Stimulated activated CD8-positive, alpha-beta memory T cell treated with anti-CD3 and anti-CD28 coated beads, Interleukin-7, amount 100 ng/mL, for 48 hours (primary cell): ENCODE data around the gene C1orf105.
"Not testable (repeated sequence)": the region's sequence is repeated elsewhere in the genome, so short reads cannot be mapped to it uniquely, and the experiment has no call there.

Experiments used
- DNase-seq, 2 donors: peaks; one replicate each; pipeline ENCODE4 v3.0.0-alpha.2; 2020; ENCODE audit warnings: low read depth in 1 of 2; ENCODE audit errors: extremely low read depth in 1 of 2

C1orf105 gene

DNA sequence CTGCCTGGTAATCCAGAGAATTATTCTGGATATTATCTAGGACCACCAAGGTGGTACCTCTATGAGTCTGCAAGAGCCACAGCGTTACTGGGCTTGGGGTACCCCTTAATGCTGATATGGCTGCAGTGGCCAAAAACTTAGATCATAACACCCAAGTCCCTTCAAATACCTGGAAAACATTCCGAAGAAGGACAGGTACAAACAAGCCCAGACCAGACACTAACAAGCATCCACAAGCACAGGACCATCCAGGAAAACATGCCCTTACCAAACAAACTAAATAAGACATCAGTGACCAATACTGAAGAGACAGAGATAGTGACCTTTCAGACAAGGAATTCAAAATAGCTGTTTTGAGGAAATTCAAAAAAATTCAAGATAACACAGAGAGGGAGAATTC, 2.9 kb downstream of the C1orf105 start:
- no peak for DNase-seq

DNA sequence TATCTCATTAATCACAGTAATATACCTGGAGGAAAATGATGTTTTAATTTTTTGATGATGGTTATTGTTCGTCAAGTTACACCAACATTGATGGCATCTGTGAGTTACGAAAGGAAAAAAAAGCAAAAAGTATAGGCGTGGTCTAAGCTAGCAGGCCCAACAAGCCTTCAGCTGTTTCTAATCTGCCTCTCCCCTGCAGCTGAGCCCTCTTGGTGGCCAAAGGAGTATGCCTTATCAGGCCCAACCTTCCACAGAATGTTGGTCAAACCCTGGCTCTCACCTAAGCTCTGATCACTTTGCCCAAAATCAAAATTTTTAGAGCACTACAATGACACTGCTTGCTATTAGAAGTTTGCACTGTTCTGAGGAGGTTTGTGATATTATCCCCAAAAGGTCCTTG, 4.9 kb downstream of the C1orf105 start:
- no peak for DNase-seq

DNA sequence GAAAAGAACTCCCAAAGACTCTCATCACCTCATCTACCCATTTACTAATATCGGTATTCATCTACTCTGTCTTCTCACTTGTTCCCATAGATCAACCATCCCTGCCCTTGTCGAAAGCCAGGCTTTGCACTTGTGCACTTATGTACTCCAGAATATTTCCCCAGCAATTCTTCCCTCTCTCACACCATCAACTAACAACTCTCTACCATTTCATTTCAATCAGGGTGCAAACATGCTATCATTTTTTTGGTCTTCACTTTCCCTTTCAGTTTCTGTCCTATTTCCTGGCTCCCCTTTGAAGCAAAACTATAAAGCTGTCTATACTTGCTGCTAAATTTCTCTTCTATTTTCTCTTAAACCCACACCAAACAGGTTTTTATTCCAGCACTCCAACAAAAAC, 6.7 kb downstream of the C1orf105 start:
- DNase-seq: no peak

DNA sequence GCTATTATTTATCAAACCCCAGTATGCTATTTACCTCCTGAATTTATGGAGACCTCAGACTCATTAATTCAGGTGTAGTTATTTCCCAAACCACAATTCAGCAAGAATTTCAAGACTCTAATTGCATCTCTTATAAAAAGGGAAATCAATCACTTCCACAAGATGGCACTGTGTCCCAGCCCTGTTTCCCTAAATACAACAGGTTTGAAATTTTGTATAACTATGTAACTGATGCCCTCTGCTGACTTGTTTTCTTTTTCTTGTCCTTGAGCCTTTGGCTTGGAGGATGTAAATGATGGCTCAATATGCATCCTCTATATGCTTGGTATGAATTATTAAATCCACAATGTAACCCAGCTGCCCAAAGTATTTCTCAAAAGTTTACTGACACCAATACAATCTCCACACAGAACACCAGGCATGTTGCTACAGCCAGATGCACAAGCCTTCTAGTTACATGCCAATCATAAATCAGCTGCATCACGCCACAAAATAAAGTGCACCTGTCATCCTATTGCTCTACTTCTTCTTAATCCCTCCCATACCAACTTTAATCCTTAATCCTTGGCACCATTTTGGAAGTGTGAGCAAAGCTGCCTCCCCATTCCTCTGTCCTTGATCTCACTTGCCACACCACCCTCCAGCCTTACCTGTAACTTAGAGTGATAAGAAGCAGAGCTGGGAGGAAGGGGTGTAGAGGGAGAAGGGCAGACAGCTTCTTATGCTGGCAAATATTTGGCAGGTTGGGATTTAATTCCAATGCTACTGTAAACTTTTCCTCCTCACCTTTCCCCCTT, 9.0 kb downstream of the C1orf105 start:
- no peak for DNase-seq

DNA sequence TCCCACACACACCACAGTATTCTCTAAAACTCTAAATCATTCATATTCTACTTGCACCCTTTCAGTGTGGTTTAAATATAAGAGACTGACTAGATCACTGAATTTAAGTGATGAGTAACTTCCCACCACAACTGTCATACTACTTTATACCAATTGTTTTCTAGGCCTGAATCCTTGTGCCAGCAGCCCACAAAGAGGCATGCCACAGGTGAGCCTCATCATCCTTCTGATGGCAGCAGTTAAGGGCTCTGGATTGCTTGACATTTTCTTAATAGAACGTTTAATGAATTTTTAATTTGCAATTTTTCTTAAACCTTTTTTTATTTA, 9.6 kb downstream of the C1orf105 start:
- DNase-seq: no peak

DNA sequence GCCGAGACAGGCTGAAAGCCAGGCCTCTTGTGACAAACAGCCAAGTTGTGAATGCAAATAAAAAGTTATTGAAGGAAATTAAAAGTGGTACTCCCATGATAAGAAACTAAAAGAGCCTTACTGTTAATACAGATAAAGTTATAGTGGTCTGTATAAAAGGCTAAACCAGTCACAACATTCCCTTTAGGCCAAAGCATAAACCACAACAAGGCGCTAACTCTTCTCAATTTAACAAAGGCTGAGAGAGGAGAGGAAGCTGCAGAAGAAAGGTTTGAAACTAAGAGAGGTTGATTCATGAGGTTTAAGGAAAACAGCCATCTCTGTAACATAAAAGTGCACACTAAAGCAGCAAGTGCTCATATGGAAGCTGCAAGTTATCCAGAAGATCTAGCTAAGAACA, 10.7 kb downstream of the C1orf105 start:
- DNase-seq: no peak

DNA sequence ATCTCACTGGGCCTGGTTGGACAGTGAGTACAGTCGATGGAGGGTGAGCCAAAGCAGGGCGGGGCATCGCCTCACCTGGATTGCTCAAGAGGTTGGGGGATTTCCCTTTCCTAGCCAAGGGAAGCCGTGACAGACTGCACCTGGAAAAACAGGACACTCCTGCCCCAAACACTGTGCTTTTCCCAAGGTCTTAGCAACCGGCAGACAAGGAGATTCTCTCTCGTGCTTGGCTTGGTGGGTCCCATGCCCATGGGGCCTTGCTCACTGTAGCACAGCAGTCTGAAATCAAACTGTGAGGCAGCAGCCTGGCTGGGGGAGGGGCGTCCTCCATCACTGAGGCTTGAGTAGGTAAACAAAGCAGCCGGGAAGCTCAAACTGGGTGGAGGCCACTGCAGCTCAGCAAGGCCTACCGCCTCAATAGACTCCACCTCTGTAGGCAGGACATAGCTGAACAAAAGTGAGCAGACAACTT, 11.3 kb downstream of the C1orf105 start:
- no peak for DNase-seq

DNA sequence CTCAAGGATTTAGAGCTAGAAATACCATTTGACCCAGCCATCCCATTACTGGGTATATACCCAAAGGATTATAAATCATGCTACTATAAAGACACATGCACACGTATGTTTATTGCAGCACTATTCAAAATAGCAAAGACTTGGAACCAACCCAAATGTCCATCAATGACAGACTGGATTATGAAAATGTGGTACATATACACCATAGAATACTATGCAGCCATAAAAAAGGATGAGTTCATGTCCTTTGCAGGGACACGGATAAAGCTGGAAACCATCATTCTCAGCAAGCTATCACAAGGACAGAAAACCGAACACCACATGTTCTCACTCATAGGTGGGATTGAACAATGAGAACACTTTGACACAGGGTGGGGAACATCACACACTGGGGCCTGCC, 16.7 kb downstream of the C1orf105 start:
- not testable (repeated sequence) for DNase-seq

DNA sequence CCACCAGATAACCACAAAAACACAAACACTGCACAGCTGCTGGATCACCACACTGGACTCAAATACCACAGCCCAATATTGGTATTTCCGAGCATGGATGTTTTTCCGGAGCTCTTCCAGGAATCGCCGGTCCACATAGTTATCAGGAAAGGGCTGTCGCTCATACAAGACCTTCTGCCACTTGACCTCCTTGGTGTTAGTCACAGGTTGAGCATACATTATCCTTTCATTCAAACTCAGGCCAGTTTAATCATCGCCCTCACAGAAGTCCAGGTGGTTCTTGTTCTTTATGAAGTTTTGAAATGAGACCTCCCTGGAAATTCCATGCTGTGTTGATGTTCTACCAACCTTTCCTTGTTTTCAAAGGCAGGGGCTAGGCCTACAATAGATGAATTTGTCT, 21.9 kb downstream of the C1orf105 start:
- DNase-seq: no peak

DNA sequence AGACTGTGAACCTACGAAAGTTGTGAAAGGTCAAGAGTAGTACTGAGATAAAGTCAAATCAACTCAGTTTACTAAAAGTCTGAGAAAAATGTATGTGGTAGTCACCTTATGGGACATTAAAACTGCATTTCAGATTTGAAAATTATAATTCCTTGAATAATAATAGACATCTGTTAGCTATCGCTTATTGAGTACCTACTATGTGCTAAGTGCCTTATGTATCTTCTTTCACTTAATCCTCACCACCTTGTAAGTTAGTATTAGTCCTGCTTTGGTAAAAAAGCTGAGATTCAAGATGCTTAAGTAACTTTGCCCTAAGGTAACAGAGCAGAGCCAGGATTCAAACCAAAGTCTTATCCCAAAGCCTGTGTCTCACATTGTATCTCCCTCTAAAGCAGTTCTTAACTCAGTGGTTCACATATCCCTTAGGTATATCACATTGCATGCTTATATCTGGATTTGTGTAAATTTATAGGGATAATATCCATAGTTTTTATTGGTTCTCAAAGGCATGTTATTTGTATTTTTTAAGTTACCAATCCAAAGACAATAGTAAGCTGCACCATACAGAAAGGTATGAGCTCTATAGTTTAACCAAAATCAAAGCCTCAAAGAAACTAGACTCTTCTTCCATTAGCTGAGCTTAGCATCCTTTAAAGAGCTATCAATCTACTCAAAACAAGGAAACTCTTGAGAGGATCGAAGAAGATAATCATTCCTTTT, 22.5 kb downstream of the C1orf105 start:
- DNase-seq: no peak

DNA sequence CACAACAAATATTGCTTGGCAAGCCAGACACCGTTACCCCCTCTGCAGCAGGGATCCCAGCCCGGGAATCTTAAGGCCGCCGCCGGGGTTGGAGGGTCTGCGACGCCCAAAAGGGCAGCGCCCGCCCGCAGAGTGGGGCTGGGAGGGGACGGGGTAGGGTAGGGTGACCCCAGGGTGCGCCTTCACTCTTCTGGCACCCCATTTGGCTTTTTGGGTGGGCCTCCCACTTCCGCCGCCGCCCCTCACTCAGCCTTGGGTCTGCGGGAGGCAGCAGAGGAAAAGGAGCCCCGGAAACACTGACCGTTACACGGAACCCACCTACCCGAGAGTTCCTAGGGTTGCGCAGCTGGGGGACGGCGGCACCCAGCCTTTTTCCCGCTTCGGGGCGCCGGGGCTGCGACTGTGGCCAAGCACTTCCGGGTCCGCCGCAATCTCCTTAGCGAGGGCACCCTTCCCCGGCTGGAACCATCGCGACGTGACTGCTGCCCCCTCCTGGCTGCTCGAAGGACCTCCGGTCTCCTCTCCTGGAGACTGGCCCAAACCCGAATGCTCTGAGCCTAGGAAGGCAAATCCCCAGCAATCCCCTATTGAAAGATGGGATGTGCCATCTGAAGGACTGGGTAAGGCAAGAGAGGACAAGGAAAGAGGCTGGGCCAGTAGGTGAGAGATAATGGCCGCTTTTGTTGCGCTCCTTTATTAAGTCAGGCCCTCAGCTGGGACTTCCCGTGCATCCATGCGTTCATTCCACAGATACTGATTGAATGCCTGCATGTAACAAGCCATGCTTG, 23.4 kb downstream of the C1orf105 start, which contains the start of gene PIGC:
Gene PIGC (minus strand): TSS at position 404 of the 788 bp plus-strand sequence. CDS start 1,447 bp downstream, outside the sequence.
- peak; percentile 77 to 90 for DNase-seq

DNA sequence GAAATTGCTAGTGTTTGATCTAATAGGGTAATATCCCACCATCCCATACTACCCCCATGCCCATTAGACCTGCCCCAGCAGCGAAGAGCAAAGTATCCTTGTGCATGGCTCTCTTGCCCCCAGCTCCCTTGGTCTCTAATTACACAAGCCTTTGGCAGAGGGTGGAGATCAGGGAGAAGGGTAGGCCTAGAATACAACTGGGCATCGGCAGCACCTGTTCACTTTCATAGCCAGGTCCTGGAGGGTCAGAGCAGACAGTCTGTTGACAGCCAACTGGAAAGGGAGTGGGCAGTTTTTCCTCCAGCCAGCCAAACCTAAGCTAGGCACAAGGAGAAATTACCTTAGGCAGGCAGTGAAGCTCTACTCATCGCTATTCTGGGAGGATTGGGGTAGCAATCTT, 26.1 kb downstream of the C1orf105 start:
- no peak for DNase-seq

DNA sequence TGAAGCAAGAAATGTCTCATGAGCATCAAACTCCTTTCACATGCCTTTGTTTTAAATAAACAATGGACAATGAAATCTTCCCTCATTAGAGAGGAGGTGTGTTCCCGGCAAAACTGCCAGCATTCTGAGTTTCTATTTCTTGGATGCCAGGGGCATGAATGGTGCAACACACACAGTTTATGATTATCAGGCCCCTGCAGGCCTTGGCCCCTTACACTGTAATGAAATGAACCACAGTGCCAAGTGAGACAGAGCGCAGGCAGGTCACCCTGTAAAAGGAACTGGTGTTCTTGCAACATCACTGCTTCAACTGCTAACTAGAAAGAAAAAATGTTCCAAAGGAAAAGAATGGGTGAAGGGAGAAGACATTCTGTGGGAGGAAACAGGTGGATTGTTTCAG, 27.2 kb downstream of the C1orf105 start:
- DNase-seq: no peak

DNA sequence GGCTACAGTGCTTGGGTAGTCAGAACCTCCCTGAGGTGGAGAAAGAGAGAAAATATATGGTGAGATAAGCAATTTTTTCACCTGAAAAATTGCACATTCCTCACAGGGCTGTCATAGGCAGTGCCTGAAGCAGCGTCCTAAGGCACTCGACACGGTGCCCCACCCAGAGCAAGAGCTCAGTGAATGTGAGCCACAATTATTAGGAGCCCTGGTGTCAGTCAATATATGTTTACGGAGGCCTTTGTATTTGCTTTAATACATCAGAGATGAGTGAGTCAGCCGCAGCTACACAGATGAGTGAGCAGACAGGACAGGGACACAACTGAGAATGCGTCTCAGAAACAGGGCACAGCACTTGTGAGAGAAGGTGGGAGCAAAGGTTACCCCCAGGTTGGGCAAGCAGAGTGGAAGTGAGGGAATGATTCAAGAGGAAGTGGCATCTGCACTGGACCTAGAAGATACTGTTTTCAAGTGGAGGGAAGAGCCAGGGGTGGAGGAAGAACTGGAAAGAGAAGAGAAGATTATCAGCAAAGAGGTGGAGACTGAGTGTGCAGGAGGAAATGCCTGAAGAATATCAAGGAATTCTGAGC, 28.6 kb downstream of the C1orf105 start:
- DNase-seq: no peak

DNA sequence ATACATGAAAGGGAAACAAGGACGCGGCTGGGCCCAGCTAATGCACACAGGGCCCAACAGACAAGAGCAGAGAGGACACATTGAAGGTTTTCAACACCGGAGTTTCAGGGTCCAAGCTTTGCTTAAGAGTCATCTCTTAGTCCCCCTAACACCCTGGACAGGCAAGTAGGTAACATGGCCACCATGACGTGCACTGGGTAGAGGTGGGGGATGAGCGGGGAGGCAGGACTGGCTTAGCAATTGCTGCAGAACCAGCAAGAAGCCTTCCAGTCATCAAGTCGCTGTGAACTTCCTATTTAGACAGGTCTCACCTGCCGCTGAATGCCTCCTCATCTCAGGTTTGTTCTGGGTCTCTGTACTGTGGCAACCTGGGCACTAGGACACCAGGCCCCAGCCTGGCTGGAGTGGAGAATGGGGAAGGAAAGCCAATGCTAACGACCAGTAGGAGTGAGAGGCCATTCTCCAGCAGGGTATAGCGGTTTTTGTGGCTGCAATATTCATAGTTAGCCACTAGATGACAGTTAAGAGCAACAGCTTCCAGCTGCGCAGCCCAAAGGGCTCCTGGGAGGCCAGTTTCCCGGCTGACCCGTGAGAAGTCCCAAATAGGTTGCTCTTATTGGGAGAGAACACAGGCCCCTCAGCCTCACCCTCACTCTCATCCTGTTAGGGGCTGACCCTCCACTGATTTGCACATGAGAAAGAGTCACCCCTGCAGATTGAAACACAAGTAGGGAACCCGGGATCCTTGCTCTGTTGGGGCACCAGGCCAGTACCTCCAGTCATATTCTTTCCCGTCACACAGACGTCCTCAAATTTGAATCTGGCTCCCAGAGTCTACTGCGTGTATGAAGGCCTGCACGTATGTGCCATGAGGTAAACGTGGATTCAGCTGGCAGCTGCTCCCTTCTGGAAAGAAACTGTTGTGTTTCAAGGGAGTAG, 29.4 kb downstream of the C1orf105 start:
- no peak for DNase-seq

DNA sequence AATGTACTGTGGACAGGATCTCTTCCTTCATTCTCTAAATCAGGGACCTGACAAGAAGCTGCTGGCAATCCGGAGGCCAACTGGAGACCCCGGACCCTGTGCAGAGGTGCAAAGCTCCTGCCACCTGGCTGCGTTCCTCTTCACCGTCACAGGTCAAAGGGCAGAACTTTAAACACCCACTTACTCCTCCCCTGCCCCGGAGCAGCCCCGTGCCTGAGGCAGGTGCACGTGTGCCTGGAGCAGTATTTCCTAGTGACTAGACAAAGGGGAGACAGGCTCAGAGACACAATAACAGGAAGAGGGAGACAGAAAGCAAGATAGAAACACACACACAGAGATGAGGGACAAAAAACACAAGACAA, 30.0 kb downstream of the C1orf105 start:
- no peak for DNase-seq

DNA sequence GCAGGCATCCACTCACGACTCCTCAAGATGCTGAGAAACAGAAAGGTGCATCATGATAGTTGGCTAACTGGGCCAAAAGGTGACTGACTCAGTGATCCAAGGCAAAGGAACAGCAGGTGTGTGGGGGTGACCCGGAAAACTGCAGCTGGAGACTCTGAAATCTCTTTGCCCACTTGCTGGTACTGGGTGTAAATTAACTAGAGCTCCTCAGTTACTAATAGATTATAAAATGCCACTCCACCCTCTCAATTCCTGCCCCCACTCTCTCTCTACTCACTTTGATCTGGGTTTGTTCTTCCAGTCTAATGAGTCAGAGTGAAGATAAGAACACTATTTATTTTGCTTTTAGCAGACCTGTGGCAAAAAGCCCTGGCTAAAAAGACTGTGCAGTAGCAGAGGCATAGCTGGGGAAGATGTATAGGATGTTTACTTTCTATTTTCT, 30.5 kb downstream of the C1orf105 start:
- no peak for DNase-seq

DNA sequence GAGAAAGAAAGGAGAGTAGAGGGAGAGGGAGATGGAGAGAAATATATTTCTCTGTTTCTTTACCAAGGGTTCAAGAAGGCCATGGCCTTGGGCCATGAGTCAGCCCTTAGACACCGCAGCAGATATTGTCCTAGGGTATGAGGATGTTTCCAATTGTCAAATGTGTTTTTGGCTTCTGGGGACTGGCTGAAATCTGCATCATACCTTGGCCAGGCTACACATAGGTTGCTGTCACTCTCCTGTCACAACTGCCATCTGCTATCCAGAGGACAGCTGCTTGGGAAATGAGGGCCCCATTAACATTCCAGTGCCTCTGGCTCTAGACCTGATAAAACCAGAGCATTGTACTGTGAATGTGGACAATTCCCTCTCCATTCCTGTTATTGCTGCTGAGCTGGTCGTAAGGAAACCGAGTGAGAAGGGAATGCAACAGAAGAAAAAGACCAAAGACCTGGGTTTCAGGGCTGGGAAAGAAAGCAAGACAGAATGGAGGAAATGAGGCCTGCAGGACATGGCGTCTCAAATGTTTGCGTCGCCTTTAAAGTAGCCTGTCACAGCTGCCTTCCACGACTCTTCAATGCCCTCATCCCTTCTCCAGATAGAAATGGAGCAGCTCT, 32.2 kb downstream of the C1orf105 start:
- no peak for DNase-seq

DNA sequence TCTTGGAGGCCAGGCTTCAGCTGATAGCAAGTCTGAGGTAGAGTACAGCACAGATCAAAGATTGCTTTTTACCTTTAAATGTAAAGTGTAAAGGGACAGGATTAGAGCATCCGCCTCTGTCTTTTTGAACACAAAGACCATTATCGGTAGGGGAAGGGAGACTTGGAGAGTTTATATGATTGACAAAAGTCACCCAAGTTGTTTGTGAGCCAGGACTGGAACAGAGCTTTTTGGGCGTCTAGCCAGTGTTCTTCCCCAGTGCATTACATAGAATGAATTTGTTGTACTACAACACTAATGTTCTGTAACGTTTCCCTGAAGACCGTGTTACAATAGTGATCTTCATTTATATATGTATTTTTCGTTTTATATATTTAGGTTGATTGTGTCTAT, 32.7 kb downstream of the C1orf105 start:
- DNase-seq: no peak

DNA sequence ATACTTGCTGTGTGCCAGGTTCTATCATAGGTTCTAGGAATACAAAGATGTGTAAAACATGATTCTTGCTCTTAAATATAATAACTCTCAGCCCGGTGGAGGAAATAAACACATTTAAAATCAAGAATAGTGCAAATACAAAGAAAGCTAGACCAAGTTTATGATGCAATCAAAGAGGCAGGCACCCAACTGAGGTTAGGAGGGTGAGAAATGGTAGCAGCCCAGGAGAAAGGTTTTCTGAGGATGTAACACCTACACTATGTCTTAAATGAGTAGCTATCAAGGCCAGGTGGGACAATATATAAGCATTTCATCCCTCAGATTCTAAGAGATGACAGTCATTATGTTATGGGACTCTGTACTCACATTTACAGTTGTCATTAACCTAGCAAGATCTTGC, 33.1 kb downstream of the C1orf105 start:
- no peak for DNase-seq
